ENCODE measurements around the gene CCNI2.

The CCNI2 gene

GRCh38 chr5:132763181-132764036 is 16.2 kb downstream of the CCNI2 start:
- H3K27ac ChIP-seq, result no peak overlapping the region
- H3K4me3 ChIP-seq, result no peak overlapping the region

- no peak overlapping the region for H3K4me3 ChIP-seq
- H3K27ac ChIP-seq, result no peak overlapping the region
These were observed 16.8 kb downstream of the CCNI2 start for GRCh38 chr5:132764051-132764450.

GRCh38 chr5:132764671-132765238 is 17.5 kb downstream of the CCNI2 start:
- H3K4me3 ChIP-seq, result no peak overlapping the region
- no peak overlapping the region for H3K27ac ChIP-seq

- Histone ChIP-seq H3K4me3 (no peak overlapping the region), H3K27ac (no peak overlapping the region)
These were observed 18.2 kb downstream of the CCNI2 start for GRCh38 chr5:132765311-132766019.

GRCh38 chr5:132766020-132766805 is 19.0 kb downstream of the CCNI2 start:
- H3K27ac ChIP-seq, result no peak overlapping the region
- H3K4me3 ChIP-seq, result no peak overlapping the region

GRCh38 chr5:132766806-132767055 is 19.5 kb downstream of the CCNI2 start:
- H3K27ac ChIP-seq, result no peak overlapping the region

GRCh38 chr5:132767150-132767549 is 19.9 kb downstream of the CCNI2 start:
- H3K27ac ChIP-seq, result no peak overlapping the region
- H3K4me3 ChIP-seq, result no peak overlapping the region

More at GRCh38 chr5:132766806-132767055, 19.5 kb downstream of the CCNI2 start:
- H3K4me3 ChIP-seq, result no peak overlapping the region

- H3K27ac ChIP-seq, result peak overlapping the region in 1 of 21 experiments; percentile 52
- H3K4me3 ChIP-seq, result no peak overlapping the region
These were observed 21.3 kb downstream of the CCNI2 start for GRCh38 chr5:132768485-132768868.

GRCh38 chr5:132770476-132771159 is 23.4 kb downstream of the CCNI2 start:
- Histone ChIP-seq H3K27ac (peak overlapping the region in 14 of 21 experiments; percentile 13 to 77 (median 56)), H3K4me3 (no peak overlapping the region)

- peak overlapping the region in 15 of 21 experiments; percentile 13 to 77 (median 51) for H3K27ac ChIP-seq
- no peak overlapping the region for H3K4me3 ChIP-seq
These were observed 24.3 kb downstream of the CCNI2 start for GRCh38 chr5:132771503-132771998.

- Histone ChIP-seq H3K4me3 (no peak overlapping the region), H3K27ac (peak overlapping the region in 12 of 21 experiments; percentile 24 to 77 (median 52))
These were observed 25.3 kb downstream of the CCNI2 start for GRCh38 chr5:132772291-132773070.

- Histone ChIP-seq H3K4me3 (no peak overlapping the region), H3K27ac (peak overlapping the region in 5 of 21 experiments; percentile 24 to 77 (median 51))
These were observed 25.9 kb downstream of the CCNI2 start for GRCh38 chr5:132773114-132773513.

- peak overlapping the region in 9 of 21 experiments; percentile 6 to 92 (median 50) for H3K27ac ChIP-seq
- H3K4me3 ChIP-seq, result no peak overlapping the region
These were observed 26.6 kb downstream of the CCNI2 start for GRCh38 chr5:132773601-132774355.

- Histone ChIP-seq H3K27ac (peak overlapping the region in 10 of 21 experiments; percentile 6 to 92 (median 54)), H3K4me3 (no peak overlapping the region)
These were observed 27.2 kb downstream of the CCNI2 start for GRCh38 chr5:132774406-132774805.

- Histone ChIP-seq H3K27ac (peak overlapping the region in 11 of 21 experiments; percentile 43 to 92 (median 88)), H3K4me3 (peak overlapping the region in 1 of 7 experiments; percentile 85)
These were observed 27.7 kb downstream of the CCNI2 start for GRCh38 chr5:132774896-132775295.

GRCh38 chr5:132775476-132775961 is 28.3 kb downstream of the CCNI2 start:
- peak overlapping the region in 6 of 7 experiments; percentile 47 to 85 (median 74) for H3K4me3 ChIP-seq
- H3K27ac ChIP-seq, result peak overlapping the region in 14 of 21 experiments; percentile 38 to 92 (median 88)
